ENCODE results near the gene KLRK1.
"Not testable (repeated sequence)": the region's sequence is repeated elsewhere in the genome, so short reads cannot be mapped to it uniquely, and the experiment has no call there.

The KLRK1 gene

DNA sequence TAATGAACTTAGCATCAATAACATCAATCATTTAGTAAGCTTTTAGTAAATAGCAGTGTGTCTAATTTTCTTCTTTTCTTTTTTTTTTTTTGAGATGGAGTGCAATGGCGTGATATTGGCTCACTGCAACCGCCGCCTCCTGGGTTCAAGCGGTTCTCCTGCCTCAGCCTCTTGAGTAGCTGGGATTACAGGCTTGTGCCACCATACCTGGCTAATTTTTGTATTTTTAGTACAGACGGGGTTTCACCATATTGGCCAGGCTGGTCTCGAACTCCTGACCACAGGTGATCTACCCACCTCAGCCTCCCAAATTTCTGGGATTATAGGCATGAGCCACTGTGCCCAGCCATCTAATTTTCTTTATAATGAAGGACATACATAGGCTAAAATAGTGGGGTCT, 2.3 kb downstream of the KLRK1 start:
- not testable (repeated sequence) for FAIRE-seq

DNA sequence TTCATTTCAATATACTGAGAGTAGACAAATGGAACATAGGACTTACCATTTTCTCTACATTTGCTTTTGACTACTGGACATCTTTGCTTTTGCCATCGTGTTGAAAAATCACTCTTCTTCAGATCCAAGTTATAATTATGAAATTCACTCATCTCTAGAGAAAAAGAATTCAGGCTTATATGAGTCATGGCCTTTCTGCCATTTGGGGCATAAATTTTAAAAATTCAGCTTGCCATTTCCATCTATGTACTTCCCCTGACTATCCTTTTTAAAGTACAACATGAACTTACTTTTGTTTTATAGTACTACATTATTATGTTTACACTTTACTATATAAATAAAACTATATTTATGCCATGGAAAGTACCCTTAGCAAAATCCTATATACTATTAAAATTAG, 3.0 kb downstream of the KLRK1 start:
- FAIRE-seq: no peak

DNA sequence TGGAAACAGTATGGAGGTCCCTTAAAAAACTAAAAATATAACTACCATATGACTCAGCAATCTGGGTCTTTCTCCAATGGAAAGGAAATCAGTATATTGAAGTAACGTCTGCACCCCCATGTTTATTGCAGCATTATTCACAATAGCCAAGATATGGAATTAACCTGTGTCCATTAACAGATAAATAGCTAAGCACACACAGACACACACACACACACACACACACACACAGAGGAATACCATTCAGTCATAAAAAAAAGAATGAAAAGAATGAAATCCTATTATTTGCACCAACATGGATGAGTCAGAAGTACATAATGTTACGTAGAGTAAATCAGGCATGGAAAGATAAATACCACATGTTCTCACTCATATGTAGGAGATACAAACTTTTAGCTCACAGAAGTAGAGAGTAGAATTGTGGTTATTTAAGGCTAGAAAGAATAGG, 4.7 kb downstream of the KLRK1 start:
- FAIRE-seq: no peak

DNA sequence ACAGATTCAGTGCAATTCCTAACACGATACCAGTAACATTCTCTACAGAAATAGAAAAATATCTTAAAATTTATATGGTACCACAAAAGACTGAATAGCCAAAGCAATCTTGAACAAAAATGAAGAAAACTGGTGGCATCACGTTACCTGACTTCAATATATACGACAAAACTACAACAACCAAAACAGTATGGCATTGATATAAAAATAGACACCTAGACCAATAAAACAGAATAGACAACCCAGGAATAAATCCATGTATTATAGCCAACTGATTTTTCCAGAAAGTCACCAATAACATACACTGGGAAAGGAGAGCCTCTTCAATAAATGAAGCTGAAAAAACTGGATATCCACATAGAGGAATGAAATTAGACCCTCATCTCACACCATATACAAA, 5.7 kb downstream of the KLRK1 start:
- FAIRE-seq: peak; percentile 6

DNA sequence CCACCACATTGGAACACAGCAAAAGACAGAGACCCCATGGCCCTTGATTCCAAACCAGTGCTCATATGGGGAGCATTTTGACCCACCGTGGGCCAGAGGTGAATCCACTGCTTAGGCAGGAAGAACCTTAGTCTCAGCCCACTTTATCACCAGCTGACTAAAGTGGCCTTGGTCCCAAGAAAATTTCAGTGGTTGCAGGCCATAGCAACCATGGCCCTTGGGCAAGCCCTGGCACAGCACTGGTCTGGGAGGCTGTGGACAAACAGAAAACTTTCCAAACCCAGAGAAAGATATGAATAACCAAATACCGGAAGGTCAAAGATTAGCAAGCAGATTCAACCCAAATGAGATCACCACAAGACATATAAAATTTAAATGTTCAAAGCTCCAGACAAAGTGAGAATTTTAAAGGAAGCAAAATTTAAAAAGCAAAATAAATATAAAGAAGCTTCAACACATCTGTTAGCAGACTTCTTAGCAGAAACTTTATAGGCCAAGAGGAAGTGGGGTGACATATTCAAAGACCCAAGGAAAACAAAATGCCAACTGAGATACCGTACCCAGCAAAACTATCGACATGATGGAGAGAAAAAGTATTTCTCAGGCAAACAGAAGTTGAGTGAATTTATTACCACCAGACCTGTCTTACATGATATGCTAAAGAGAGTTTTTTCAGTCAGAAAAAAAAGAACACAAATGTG, 7.8 kb downstream of the KLRK1 start:
- no peak for FAIRE-seq

DNA sequence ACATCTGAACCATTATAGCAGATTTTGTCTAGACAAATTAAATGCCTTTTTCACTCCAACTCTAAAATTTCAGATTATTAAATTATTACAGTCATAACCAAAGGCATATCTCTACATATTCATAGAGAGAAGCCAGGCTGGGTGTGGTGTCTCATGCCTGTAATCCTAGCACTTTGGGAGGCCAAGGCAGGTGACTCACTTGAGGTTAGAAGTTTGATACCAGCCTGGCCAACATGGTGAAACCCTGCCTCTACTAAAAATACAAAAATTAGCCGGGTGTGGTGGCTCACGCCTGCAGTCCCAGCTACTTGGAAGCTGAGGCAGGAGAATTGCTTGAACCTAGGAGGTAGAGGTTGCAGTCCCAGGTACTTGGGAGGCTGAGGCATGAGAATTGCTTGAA, 11.1 kb downstream of the KLRK1 start:
- not testable (repeated sequence) for FAIRE-seq

DNA sequence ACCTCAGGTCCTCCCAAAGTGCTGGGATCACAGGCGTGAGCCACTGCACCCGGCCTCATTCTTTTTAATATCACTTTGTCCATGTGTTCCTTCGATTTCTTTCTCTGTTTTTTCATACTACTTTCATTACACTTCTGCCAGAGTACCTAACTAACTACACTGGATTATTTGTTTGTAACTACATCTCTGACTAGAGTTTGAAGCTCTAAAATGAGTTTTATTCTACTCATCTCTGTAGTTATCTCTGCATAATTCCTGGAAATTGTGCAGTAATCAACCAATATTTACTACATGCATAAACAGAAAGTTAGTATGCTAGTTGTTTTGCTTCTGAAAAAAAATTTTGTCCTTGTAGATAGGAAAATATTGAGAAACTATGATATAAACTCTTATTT, 15.2 kb downstream of the KLRK1 start:
- FAIRE-seq: no peak

DNA sequence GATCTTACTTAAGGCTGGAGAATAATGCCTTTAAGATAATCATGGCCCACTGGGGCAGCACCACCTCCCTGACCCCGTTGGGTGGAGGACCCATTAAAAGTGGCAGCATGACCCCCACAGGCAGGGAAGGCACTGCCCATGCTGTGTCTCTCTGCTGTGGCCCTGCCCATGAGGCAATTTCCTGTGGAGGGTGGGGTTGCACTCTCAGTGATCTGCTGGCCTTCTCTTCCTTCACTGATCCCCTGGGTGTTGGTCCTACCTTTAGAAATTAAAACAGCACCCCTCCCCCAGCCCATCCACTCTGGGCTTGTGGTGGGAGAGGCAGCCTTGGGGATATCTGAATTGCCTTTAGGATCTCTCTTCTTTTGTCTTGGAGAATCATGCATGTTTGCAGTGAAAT, 17.3 kb downstream of the KLRK1 start:
- FAIRE-seq: no peak

DNA sequence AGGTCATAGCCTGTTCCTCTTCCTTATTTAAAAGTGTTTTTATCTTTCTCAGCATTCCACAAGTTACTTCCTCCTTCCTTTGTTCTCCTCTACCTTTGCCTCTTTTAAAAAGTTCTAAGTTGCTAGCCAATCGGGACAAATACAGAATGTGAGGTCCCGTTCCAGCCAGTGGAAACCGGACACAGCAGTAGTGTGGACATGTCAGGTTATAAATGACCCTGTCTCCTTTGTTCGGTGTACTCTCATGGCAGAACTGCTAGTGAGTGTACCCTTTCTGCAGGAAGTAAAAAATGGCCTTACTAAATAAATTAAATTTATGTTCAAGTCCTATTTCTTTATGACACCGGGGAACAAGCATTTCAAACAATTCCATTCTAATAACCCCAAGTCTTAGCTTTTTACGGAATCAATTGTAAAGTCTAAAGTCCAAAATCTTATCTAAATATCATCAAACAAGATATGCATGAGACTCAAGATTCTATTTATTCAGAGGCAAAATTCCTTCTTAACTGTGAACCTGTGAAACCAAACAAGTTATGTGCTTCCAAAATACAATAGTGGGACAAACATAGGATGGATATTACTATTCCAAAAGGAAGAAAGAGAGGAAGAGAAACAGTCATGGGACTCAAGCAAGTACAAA, 17.8 kb downstream of the KLRK1 start:
- FAIRE-seq: not testable (repeated sequence)

DNA sequence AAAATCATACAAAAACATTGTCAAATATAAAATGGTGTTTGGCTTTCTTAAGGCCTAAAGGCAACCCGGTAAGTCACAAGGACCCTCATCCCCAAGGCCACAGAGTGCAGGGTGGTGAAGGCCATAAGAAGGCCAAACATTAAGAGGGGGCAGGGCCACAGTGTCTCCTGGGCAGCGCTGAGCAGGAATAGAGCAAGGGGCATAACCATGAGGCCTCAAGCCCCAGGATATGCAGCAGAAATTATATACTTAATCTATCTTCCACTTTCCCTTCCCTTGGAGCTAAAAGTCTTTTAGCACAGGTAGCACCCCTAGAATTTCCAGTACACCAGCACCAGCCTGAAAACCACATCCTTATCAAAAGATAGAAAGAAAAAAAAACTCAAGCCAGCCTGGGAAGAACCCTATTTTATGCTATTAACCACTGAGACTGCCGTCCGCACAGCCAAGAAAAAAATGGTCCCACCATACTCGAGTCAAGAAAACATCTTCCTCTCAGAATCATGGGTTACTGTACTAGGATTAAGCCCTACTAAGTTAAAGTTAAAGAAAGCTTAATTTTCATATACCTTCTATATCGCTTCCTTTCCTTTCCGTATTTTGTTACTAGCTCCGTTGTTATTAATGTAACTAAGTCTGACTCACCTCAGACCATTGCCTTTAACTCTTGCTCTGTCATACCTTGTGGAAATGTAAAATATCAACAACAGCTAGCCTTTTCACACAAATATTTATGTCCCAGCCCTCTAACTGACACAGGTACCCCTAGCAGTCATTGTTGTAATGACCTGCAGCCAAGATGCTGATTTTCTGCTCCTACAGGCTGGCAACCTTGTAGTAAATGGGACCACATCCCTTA, 20.1 kb downstream of the KLRK1 start:
- FAIRE-seq: no peak

DNA sequence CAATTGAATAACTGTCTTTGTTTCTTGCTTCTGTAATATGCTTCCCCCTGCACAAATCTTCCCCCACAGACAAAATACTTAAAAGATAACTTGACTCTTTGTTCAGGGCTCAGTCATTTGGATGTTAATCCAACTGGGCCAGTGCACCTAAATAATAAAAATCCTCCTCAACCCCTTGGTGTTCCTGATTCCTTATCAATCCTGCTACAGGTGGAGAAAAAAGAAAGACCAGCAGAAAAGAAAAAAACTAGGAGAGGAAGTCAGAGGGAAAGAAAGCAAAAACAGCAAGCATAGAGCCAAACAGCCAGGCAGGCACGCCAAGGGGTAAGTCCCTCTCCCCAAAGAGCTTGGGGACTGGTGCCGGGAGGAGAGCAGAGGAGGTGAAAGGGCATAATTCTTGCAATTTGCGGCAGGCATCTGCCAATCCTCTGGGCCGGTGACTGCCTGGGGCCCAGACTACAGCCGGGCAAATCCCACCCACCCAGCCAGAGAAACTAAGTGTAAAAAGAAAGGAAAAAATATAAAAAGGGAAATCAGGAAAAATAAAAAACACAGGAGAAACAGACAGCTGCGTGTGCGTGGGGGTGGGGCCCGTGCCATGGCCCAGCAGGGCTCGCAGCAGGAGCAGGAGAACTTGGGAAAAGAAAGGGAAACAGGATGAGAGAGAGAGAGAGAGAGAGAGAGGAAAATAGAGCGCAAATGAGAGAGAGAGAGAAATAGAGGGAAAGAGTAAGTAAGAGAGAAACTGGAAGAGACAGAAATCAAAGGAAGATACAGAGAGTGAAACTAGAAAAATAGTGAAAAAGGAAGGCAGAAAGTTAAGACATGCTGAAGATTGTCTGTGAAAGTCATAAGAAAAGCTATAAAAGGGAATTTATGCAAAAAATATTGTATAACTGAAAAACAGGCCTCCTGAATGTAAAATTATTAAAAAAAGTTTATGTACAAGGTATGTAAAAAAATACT, 21.4 kb downstream of the KLRK1 start:
- FAIRE-seq: no peak

DNA sequence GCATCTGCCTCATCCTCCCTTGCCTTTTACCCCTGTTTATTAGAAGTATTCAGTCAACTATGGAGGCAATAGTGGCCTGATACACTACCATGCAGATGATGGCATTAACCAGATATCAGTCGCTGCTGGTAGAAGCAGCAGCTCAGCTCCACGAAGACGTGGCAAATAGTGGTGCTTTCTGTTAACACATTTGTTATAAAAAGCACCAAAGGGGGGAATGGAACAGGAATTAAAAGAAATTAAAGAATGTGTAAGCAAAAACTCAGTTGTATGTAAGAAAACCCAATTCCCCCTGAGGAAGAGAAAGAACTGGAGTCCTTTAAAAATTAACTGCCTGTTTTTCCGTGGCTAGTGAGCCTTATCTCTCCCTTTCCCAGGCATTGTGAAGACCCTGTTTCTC, 22.1 kb downstream of the KLRK1 start:
- FAIRE-seq: not testable (repeated sequence)

DNA sequence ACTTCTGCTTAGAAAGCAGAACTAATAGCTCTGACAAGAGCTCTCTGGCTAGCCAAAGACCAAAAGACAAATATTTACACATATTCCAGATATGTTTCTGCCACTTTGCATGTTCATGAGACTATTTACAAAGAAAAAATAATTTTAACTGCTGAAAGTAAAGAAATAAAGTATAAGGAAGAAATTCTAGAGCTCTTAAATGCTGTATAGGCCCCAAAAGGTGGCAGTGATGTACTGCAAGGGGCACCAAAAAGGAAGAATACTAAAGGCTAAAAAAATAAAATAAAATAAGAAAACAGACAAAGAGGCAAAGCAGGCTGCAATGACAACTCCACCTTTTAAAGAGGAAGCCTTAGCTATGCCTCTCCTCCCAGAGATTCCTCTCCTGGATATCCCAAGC, 23.0 kb downstream of the KLRK1 start:
- FAIRE-seq: no peak

DNA sequence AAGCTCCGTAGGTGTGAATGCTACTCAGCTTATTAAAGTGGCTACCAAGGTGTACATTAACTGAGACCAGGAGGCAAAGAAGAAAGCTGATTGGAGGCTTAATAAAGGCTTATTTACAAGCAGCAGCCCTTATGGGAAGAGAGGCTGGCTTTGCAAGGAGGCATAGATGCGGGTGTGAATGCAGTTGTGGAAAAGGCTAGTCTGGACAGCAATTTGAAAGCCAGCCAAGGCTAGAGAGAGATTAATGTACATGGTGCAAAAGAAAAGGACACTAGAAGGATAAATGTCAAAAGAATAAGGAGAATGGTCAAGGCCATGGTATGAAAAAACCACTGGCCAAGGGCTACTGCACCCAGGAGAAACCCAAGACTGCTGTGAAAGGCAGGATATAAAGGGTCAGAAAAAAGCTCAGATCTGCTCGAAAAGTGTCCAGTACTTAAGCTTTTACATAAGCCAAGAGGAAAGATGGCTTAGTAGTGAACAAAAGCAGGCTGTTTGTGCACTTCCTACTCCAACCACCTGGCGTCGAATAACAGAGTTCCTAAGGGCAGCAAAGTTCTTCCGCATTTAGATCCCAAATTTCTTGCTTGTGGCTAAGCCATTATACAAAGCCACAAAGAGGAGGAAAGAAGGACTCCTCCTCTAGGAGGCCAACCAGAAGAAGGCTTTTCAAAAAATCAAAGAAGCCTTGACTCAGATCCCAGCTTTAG, 24.0 kb downstream of the KLRK1 start:
- FAIRE-seq: no peak

DNA sequence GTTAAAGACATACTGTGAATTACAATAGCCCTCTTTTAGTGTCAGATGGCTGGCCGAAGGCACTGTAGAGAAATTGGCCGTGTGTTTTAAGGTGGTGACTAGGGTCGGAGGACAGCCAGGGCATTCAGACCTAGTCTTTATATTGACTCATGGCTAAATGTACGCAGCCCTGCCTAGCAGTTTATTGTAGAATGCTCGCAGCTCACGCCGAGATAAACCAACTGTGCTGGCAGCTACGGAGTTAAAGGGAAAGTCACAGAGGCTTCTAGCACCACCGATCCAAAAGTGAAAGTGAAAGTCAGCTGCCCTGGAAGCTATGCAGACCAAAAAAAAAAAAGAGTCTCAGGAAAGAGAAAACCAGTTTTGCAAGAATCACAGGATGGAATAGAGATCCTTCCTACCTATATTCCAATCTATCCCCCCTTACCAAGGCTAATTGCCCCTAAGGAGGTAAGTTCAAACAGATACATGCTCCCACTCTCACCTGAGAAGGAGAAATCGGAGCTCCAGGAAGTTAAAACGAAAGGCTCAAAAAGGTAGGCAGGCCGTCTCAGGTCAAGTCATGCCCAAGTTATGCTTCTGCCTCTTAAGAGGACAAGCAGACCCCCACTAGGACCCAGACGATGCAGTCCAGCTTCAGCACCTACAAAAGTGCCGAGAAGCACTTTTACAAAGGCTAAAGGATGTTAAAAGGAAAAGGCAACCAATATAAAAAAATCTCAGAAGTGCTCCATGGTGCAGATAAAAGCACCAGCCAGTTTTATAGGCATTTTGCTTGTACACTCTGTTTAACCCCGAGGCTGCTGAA, 24.8 kb downstream of the KLRK1 start:
- no peak for FAIRE-seq

DNA sequence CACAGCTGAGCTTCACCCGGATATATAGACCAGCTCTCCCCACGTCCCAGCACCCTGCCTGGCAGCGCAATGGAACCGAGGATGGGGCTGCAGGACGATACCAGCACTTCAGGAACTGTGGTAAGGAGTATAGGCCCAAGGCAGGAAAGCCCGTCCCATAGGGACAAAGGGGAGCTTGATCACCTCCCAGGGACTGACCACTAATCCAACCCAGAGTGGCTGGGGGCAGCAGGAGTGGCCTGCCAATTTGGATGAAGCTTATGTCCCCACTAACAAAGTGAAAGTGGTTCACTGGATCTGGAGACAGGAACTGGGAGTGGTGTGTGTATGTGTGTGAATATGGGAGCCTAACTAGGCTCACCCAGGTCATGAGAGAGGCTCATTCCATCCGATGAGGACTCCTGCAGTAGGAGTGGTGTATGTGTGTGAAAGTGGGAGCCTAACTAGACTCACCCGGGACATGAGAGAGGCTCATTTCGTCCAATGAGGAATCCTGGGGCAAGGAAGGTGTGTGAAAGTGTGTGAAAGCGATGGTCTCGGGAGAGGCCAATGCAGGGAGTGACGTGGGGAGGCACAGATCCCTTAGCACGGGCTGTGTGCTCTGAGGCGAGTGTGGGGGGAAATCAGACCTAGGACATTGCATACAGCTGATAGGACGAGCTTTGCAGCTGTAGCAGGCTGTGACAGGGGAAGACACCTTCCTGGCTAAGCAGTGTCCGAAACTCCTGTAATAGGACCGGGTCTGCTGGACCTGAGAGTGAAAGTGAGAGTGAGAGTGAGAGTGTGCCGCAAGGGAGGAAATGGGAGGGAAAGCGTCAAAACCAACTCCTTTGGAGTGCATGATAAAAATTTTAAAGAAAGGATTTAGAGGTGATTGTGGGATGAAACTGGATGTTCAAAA, 25.7 kb downstream of the KLRK1 start:
- no peak for FAIRE-seq

DNA sequence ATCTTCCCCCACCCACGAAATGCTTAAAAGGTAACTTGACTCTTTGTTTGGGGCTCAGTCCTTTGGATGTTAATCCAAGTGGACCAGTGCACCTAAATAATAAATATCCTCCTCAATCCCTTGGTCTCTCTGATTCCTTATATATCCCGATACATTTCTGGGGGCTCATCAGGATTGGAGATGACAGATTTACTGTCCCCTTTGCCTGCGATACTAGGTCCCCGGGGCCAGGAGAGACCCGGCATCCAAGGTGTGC, 26.3 kb downstream of the KLRK1 start:
- no peak for FAIRE-seq

DNA sequence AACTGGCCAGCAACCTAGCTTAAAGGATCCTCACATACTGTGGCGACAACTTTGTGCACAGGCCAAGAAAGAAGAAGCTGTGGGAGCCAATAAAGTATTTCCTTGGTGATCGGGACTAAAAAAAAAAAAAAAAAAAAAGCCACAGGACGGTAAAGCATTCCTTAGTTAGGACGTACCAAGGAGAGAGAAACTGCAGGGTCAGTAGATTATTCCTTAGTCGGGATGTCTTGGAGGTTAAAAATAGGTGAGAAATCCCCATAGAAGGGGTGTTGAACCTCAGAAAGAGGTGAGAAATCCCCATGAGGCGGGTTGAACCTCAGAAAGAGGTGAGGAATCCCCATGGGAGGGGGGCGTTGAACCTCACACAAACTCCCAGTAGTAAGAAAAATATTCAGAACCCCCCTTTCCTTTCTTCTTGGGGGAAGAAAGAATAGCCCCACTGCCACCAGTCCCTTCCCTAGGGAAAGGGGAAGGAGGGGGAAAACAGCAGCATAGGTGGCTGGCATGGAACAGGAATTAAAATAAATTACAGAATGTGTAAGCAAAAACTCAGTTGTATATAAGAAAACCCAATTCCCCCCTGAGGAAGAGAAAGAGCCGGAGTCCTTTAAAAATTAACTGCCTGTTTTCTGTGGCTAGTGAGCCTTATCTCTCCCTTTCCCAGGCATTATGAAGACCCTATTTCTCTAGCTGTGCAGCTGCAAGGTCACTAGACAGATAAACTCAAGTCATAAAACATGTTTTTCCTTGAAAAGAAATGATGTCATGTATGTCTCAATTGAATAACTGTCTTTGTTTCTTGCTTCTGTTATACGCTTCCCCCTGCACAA, 26.8 kb downstream of the KLRK1 start:
- no peak for FAIRE-seq

DNA sequence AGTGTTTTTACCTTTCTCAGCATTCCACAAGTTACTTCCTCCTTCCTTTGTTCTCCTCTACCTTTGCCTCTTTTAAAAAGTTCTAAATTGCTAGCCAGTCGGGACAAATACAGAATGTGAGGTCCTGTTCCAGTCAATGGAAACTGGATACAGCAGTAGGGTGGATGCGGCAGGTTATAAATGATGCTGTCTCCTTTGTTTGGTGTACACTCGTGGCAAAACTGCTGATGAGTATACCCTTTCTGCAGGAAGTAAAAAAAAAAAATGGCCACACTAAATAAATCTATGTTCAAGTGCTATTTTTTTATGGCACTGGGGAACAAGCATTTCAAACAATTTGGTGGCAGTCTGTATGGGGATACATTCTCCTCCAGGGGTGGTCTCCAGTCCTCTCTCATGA, 27.5 kb downstream of the KLRK1 start:
- FAIRE-seq: no peak
